ENCODE data around the gene PANK2. TPM values are rescaled to one million over a fixed set of nuclear protein-coding genes. Genes with fewer than 3 reads are reported as not detected.
"Not testable (repeated sequence)": the region's sequence is repeated elsewhere in the genome, so short reads cannot be mapped to it uniquely, and the experiment has no call there.

Gene PANK2
- total RNA-seq, 1 donor from 2014 or later: 29.9 TPM

GRCh38 chr20:3894796-3895195 lies 5.6 kb downstream of the PANK2 start:
- no peak for DNase-seq (ENCODE audit: low read depth)
- TF ChIP-seq CTCF (IDR thresholded peaks at IDR 0.05; ENCODE audit: insufficient read depth, low read length, poor library complexity, severe bottlenecking): no peak
- Histone ChIP-seq H3K4me3 (ENCODE audit: low read depth, low read length) (no peak overlapping the region), H3K36me3 (ENCODE audit: control insufficient read depth, insufficient read depth, low read length) (peaks cover 1% of the 10 kb centered on the region), H3K27me3 (ENCODE audit: control insufficient read depth, insufficient read depth, low read length) (no peaks in the 10 kb centered on the region)

GRCh38 chr20:3896302-3896701 lies 7.1 kb downstream of the PANK2 start:
- H3K36me3 ChIP-seq (ENCODE audit: control insufficient read depth, insufficient read depth, low read length): peaks cover 1% of the 10 kb centered on the region

GRCh38 chr20:3896853-3897583 lies 7.8 kb downstream of the PANK2 start:
- H3K4me3 ChIP-seq (ENCODE audit: low read depth, low read length): no peak overlapping the region
- no peak for DNase-seq (ENCODE audit: low read depth)
- peaks cover 1% of the 10 kb centered on the region for H3K36me3 ChIP-seq (ENCODE audit: control insufficient read depth, insufficient read depth, low read length)
- TF ChIP-seq CTCF (IDR thresholded peaks at IDR 0.05; ENCODE audit: insufficient read depth, low read length, poor library complexity, severe bottlenecking): no peak
- H3K27me3 ChIP-seq (ENCODE audit: control insufficient read depth, insufficient read depth, low read length): no peaks in the 10 kb centered on the region

More at GRCh38 chr20:3896302-3896701, 7.1 kb downstream of the PANK2 start:
- no peak for DNase-seq (ENCODE audit: low read depth)
- Histone ChIP-seq H3K27me3 (ENCODE audit: control insufficient read depth, insufficient read depth, low read length) (no peaks in the 10 kb centered on the region), H3K4me3 (ENCODE audit: low read depth, low read length) (no peak overlapping the region)
- TF ChIP-seq CTCF (IDR thresholded peaks at IDR 0.05; ENCODE audit: insufficient read depth, low read length, poor library complexity, severe bottlenecking): no peak

GRCh38 chr20:3898181-3898580 lies 9.0 kb downstream of the PANK2 start:
- H3K27me3 ChIP-seq (ENCODE audit: control insufficient read depth, insufficient read depth, low read length); H3K36me3 ChIP-seq (ENCODE audit: control insufficient read depth, insufficient read depth, low read length); H3K4me3 ChIP-seq (ENCODE audit: low read depth, low read length); DNase-seq (ENCODE audit: low read depth): not testable (repeated sequence)

GRCh38 chr20:3898639-3899038 lies 9.5 kb downstream of the PANK2 start:
- Histone ChIP-seq H3K36me3 (ENCODE audit: control insufficient read depth, insufficient read depth, low read length) (peaks cover 1% of the 10 kb centered on the region), H3K27me3 (ENCODE audit: control insufficient read depth, insufficient read depth, low read length) (no peaks in the 10 kb centered on the region), H3K4me3 (ENCODE audit: low read depth, low read length) (no peak overlapping the region)
- no peak for TF ChIP-seq CTCF (IDR thresholded peaks at IDR 0.05; ENCODE audit: insufficient read depth, low read length, poor library complexity, severe bottlenecking)
- no peak for DNase-seq (ENCODE audit: low read depth)

GRCh38 chr20:3900187-3900604 lies 11.0 kb downstream of the PANK2 start:
- no peak for DNase-seq (ENCODE audit: low read depth)
- TF ChIP-seq CTCF (IDR thresholded peaks at IDR 0.05; ENCODE audit: insufficient read depth, low read length, poor library complexity, severe bottlenecking): no peak
- Histone ChIP-seq H3K4me3 (ENCODE audit: low read depth, low read length) (no peak overlapping the region), H3K36me3 (ENCODE audit: control insufficient read depth, insufficient read depth, low read length) (peaks cover 1% of the 10 kb centered on the region), H3K27me3 (ENCODE audit: control insufficient read depth, insufficient read depth, low read length) (no peaks in the 10 kb centered on the region)
